ENCODE data around the gene MXD3. TPM values are rescaled to one million over a fixed set of nuclear protein-coding genes. Genes with fewer than 3 reads are reported as not detected.

MXD3 gene
- total and polyA plus RNA-seq, 2 of the 4 experiments (the other 2 are of a cell fraction) = 7.3 to 12.9 TPM

- Histone ChIP-seq H2AK9ac (replicated peaks; ENCODE audit: low read depth, low read length, poor library complexity) (no peak overlapping the region), H3K56ac (ENCODE audit: extremely low read depth, insufficient read depth, low read length) (no peak overlapping the region), H3K79me1 (ENCODE audit: low read depth in 1 of 2, low read length in 2 of 2) (peaks cover 16 to 79% of the 10 kb centered on the region in 2 experiments; a peak in 3 of 4 replicates), H3K14ac (replicated peaks; ENCODE audit: low read depth, low read length) (no peak overlapping the region), H3K18ac (ENCODE audit: low read depth, low read length) (no peak overlapping the region), H3K4me3 (ENCODE audit: insufficient read depth, low read depth, low read length) (no peak overlapping the region), H2AFZ (replicated peaks; ENCODE audit: low read length, poor library complexity) (no peak overlapping the region), H2BK5ac (ENCODE audit: low read depth, low read length, poor library complexity, severe bottlenecking) (no peak overlapping the region), H3K27me3 (ENCODE audit: control insufficient read depth, insufficient read depth, low read length) (no peaks in the 10 kb centered on the region), H3K4me2 (ENCODE audit: low read depth, low read length) (no peak overlapping the region), H2BK15ac (ENCODE audit: low read depth, low read length) (no peak overlapping the region), H3K4ac (ENCODE audit: low read depth, low read length) (no peak overlapping the region), H2AK5ac (ENCODE audit: low read depth, low read length) (no peak overlapping the region), H4K91ac (ENCODE audit: insufficient read depth, low read depth, low read length) (no peak overlapping the region), H3K9me1 (ENCODE audit: insufficient read depth, low read length) (peaks cover 5% of the 10 kb centered on the region; the same call in 1 of the 2 replicates), H3K23ac (ENCODE audit: low read depth, low read length) (no peak overlapping the region), H3K9me3 (ENCODE audit: control insufficient read depth, insufficient read depth, low read length) (no peaks in the 10 kb centered on the region), H3K9ac (ENCODE audit: low read depth, low read length) (no peak overlapping the region), H3K36me3 (ENCODE audit: control insufficient read depth, insufficient read depth, low read length) (peaks cover 20% of the 10 kb centered on the region), H4K8ac (ENCODE audit: low read depth in 2 of 2, low read length in 2 of 2) (no peak overlapping the region), H2BK120ac (ENCODE audit: low read depth, low read length) (no peak overlapping the region), H3K27ac (ENCODE audit: insufficient read depth, low read length) (no peak overlapping the region), H2BK20ac (ENCODE audit: low read depth, low read length) (no peak overlapping the region), H4K20me1 (ENCODE audit: insufficient read depth, low read length) (peaks cover 49% of the 10 kb centered on the region), H3K4me1 (ENCODE audit: control insufficient read depth, insufficient read depth, low read length) (peaks cover 10% of the 10 kb centered on the region), H4K5ac (ENCODE audit: low read depth, low read length) (no peak overlapping the region)
- TF ChIP-seq SMC3 (IDR thresholded peaks at IDR 0.05; ENCODE audit: low read depth, low read length) (no peak), MAZ (IDR thresholded peaks at IDR 0.05; ENCODE audit: borderline replicate concordance, low read depth, low read length) (no peak), MAFK (IDR thresholded peaks at IDR 0.05; ENCODE audit: low read depth, low read length) (no peak), CHD1 (IDR thresholded peaks at IDR 0.05; ENCODE audit: low read depth, low read length) (no peak), CTCF (conservative IDR thresholded peaks at IDR 0.05; ENCODE audit: low read depth, low read length) (no peak), NFE2L2 (IDR thresholded peaks at IDR 0.05; ENCODE audit: low read depth, low read length) (no peak), USF2 (IDR thresholded peaks at IDR 0.05; ENCODE audit: low read depth, low read length) (no peak), CEBPB (IDR thresholded peaks at IDR 0.05; ENCODE audit: low read depth, low read length) (no peak), MXI1 (IDR thresholded peaks at IDR 0.05; ENCODE audit: borderline replicate concordance, low read depth, low read length) (no peak)
- ATAC-seq (ENCODE audit: low read depth) (no peak), DNase-seq (no peak)
- in situ Hi-C loops (cut with MboI; ENCODE audit: low sequenced_read_pairs) (no loop called here), intact Hi-C loops (cut with micrococcal nuclease) (no loop called here), dilution Hi-C loops (cut with HindIII; ENCODE audit: low sequenced_read_pairs, unreplicated experiment) (no loop called here)
- POLR2A ChIA-PET (ENCODE audit: unreplicated experiment) = no interaction called here
- WGBS, 2 experiments (ENCODE audit: extremely low coverage in 2 of 2, insufficient read length in 1 of 2) = 64% methylated on average over 4 of the region's 15 CpGs; no CpG with 5 or more reads in 1 of the 2 experiments
- BruUV-seq (replicated peaks) = no TSS peak
- CTCF ChIA-PET = no interaction called here
Measured at GRCh38 chr5:177306674-177307543, 4.8 kb downstream of the MXD3 start.
